C4-2B (cell line): Measurements from ENCODE around the gene ALDH9A1.

Source experiments
- H3K27ac ChIP-seq: fragments of 450-650 bp; 2 replicates; pipeline ENCODE4 v1.5.1; 2017
- ZFX ChIP-seq: fragments of 450-650 bp; IDR thresholded peaks from 2 replicates; pipeline ENCODE4 v1.6.1; 2017
- TF ChIP-seq, protein P1 (sequence below): fragments of 450-650 bp; conservative IDR thresholded peaks from 2 replicates; pipeline ENCODE4 v1.5.1; 2017; ENCODE audit warnings: mild to moderate bottlenecking

Gene ALDH9A1

DNA sequence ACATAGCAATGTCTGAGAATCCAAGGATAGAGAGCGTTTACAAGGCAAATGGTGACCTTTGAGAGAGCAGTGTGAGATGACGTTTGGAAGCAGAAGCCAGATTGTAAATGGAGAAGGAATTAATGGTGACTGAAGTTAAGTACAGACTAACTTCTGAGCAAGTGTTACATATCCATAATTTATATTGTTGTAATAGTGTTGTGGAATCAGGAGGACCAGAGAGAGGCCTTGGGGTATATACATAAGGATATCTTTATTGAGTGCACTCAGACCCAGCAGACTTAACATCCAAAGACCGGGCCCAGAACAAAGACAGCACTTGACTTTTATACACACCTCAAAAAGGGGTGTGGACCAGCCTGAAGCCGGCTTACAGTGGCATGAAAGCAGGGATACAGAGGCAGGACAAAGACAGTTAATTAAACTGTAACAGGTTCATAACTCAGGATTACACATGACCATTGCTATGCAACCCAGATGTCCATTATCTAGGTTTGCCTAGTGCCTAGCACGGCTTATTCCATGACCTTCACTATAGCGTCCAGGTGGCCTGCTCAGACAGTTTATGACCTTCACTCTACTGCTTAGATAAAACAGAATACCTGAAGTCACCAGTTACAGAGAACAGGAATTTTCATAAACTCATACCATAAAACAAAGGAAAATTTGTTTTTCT is 70.1 kb downstream of the ALDH9A1 start:
- no peak overlapping the region for H3K27ac ChIP-seq
- TF ChIP-seq, protein P1, sequence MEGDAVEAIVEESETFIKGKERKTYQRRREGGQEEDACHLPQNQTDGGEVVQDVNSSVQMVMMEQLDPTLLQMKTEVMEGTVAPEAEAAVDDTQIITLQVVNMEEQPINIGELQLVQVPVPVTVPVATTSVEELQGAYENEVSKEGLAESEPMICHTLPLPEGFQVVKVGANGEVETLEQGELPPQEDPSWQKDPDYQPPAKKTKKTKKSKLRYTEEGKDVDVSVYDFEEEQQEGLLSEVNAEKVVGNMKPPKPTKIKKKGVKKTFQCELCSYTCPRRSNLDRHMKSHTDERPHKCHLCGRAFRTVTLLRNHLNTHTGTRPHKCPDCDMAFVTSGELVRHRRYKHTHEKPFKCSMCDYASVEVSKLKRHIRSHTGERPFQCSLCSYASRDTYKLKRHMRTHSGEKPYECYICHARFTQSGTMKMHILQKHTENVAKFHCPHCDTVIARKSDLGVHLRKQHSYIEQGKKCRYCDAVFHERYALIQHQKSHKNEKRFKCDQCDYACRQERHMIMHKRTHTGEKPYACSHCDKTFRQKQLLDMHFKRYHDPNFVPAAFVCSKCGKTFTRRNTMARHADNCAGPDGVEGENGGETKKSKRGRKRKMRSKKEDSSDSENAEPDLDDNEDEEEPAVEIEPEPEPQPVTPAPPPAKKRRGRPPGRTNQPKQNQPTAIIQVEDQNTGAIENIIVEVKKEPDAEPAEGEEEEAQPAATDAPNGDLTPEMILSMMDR, result no peak
- TF ChIP-seq ZFX, result no peak

DNA sequence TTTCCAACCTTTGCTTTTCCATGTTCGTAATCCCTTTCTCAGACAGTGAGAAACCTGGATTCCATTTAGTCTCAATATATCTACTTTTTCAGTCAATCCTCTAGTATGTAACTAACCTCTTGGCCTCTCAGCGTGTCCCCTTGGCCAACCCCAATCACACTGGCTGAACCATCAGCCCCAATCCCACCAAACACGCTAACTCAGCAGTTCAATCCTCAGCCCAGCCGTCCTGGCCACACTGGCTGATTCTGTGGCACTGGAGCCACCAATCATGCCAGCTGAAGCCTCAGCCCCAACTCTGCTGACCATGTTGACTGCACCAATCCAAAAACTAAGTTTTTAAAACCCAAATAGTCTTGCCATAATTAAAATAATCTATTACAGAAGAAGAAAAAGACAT is 73.9 kb downstream of the ALDH9A1 start:
- TF ChIP-seq, protein P1, result no peak
- TF ChIP-seq ZFX, result no peak
- no peak overlapping the region for H3K27ac ChIP-seq

DNA sequence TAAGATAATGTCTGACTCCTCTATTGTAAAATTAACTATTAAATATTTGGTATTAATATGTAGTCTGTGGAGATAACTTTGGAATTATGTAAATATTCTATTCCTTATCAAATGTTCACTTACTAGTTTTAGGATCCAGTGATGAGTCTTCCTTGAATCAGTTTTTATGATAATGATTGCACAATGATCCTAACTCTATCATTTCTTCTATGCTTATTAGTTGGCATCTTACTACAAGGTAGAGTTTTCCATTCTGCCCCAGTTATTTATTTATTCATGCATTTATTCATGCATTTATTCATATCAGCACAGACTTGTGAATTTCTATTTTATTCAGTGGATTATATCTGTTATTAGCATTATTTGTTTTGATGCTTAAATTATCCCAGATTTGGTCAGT is 74.7 kb downstream of the ALDH9A1 start:
- H3K27ac ChIP-seq, result no peak overlapping the region
- no peak for TF ChIP-seq ZFX
- TF ChIP-seq, protein P1, result no peak

GRCh38 chr1:165619647-165620151 is 78.7 kb downstream of the ALDH9A1 start:
- TF ChIP-seq ZFX, result no peak
- TF ChIP-seq, protein P1, result no peak
- no peak overlapping the region for H3K27ac ChIP-seq

GRCh38 chr1:165616987-165617546 is 81.3 kb downstream of the ALDH9A1 start:
- no peak for TF ChIP-seq ZFX
- TF ChIP-seq, protein P1, result no peak
- H3K27ac ChIP-seq, result no peak overlapping the region

DNA sequence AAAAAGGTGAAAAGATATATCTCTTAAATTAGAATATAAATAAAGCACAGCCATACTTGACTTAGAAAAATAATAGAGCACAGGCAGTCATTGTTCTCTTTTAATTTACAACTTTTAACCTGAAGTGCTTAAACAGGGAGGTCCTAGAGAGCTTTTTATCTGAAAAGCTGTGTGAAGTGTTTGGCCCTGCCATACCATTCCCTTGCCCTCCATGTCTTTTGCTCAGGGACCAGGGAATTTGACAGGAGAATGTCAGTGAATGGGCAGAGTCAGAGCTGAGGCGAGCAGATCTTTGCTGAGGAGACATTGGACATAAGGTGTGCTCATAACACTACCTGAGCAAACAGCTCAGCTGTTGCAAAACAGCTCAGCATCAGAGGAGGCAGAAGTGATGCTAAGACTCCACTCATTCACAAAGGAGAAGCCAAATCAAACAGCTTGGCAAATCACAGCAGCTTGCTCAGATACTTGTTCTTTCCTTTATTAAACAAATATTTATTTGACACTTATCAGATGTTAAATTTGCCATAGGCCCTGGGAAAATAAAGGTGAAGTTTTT is 82.2 kb downstream of the ALDH9A1 start:
- H3K27ac ChIP-seq, result no peak overlapping the region
- TF ChIP-seq, protein P1, result no peak
- no peak for TF ChIP-seq ZFX
